ENCODE results near the gene SPINK5.

DNA sequence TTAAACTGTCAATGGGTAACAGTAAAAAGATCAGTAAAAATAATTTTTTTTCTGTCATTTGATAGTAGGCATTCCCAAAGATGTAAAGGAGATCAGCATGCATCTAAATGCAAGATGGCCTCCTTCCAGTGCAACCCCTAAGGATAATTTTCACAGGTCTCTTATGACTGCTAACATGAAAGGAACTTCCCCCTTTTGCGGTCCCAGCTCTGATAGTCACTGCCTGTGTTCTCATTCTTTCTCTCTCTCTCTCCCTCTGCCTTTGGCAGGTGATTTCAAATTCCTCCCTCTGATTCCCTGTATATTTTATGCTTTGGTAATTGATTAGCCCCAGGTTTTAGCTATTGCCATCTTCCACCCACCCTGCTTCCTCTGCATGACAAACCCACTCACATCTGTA, 113.4 kb downstream of the SPINK5 start:
- TF ChIP-seq, protein P1, sequence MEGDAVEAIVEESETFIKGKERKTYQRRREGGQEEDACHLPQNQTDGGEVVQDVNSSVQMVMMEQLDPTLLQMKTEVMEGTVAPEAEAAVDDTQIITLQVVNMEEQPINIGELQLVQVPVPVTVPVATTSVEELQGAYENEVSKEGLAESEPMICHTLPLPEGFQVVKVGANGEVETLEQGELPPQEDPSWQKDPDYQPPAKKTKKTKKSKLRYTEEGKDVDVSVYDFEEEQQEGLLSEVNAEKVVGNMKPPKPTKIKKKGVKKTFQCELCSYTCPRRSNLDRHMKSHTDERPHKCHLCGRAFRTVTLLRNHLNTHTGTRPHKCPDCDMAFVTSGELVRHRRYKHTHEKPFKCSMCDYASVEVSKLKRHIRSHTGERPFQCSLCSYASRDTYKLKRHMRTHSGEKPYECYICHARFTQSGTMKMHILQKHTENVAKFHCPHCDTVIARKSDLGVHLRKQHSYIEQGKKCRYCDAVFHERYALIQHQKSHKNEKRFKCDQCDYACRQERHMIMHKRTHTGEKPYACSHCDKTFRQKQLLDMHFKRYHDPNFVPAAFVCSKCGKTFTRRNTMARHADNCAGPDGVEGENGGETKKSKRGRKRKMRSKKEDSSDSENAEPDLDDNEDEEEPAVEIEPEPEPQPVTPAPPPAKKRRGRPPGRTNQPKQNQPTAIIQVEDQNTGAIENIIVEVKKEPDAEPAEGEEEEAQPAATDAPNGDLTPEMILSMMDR (IDR thresholded peaks at IDR 0.05; ENCODE audit: low read depth, low read length, poor library complexity, severe bottlenecking) = no peak
- TF ChIP-seq EZH2phosphoT487 (IDR thresholded peaks at IDR 0.05; ENCODE audit: borderline replicate concordance, low read length) = no peak
